Measurements from ENCODE around the gene SMOC2. TPM values are rescaled to one million over a fixed set of nuclear protein-coding genes. Genes with fewer than 3 reads are reported as not detected.

SMOC2 gene
- total RNA-seq, 3 donors from 2014 or later, result 14.4 to 67.2 (median 63.6) TPM

GRCh38 chr6:168524571-168525001 lies 83.6 kb downstream of the SMOC2 start:
- intact Hi-C loops (cut with DNase I; ENCODE audit: low total_unique reads), result no loop called here
- H3K4me3 ChIP-seq, result no peak overlapping the region
- H3K4me1 ChIP-seq, result peaks cover 7 to 15% of the 10 kb centered on the region in 2 donors
- no peak for TF ChIP-seq POLR2AphosphoS5 (IDR thresholded peaks at IDR 0.05)
- no peak for TF ChIP-seq POLR2A (IDR thresholded peaks at IDR 0.05)
- TF ChIP-seq CTCF (IDR thresholded peaks at IDR 0.05), result no peak
- no peaks in the 10 kb centered on the region for H3K36me3 ChIP-seq
- no peaks in the 10 kb centered on the region for H3K9me3 ChIP-seq
- no peak for DNase-seq (ENCODE audit: low spot score in 2 of 2)
- H3K27ac ChIP-seq, result peak overlapping the region in 1 of 2 donors; percentile 5
- H3K27me3 ChIP-seq, result no peaks in the 10 kb centered on the region

- intact Hi-C loops (cut with DNase I; ENCODE audit: low total_unique reads), result no loop called here
- TF ChIP-seq CTCF (IDR thresholded peaks at IDR 0.05) (no peak), POLR2A (IDR thresholded peaks at IDR 0.05) (no peak), POLR2AphosphoS5 (IDR thresholded peaks at IDR 0.05) (no peak)
- no peak overlapping the region for H3K4me3 ChIP-seq
- DNase-seq (ENCODE audit: low spot score in 2 of 2), result no peak
- peaks cover 7 to 15% of the 10 kb centered on the region in 2 donors for H3K4me1 ChIP-seq
- no peaks in the 10 kb centered on the region for H3K36me3 ChIP-seq
- H3K9me3 ChIP-seq, result no peaks in the 10 kb centered on the region
- no peaks in the 10 kb centered on the region for H3K27me3 ChIP-seq
- H3K27ac ChIP-seq, result peak overlapping the region; percentile 5 to 73
Observed at GRCh38 chr6:168525114-168525513, 84.1 kb downstream of the SMOC2 start.

- Histone ChIP-seq H3K9me3 (no peaks in the 10 kb centered on the region), H3K27ac (peak overlapping the region; percentile 73), H3K27me3 (no peaks in the 10 kb centered on the region), H3K4me1 (peaks cover 7 to 15% of the 10 kb centered on the region in 2 donors), H3K36me3 (no peaks in the 10 kb centered on the region), H3K4me3 (no peak overlapping the region)
- TF ChIP-seq POLR2AphosphoS5 (IDR thresholded peaks at IDR 0.05), result no peak
- no peak for TF ChIP-seq CTCF (IDR thresholded peaks at IDR 0.05)
- TF ChIP-seq POLR2A (IDR thresholded peaks at IDR 0.05), result no peak
- no peak for DNase-seq (ENCODE audit: low spot score in 2 of 2)
- intact Hi-C loops (cut with DNase I; ENCODE audit: low total_unique reads), result no loop called here
Observed at GRCh38 chr6:168525926-168526630, 85.1 kb downstream of the SMOC2 start.

GRCh38 chr6:168526841-168527281 lies 85.9 kb downstream of the SMOC2 start:
- no peaks in the 10 kb centered on the region for H3K27me3 ChIP-seq
- no peak overlapping the region for H3K4me3 ChIP-seq
- H3K36me3 ChIP-seq, result no peaks in the 10 kb centered on the region
- H3K4me1 ChIP-seq, result peaks cover 7 to 15% of the 10 kb centered on the region in 2 donors
- intact Hi-C loops (cut with DNase I; ENCODE audit: low total_unique reads), result no loop called here
- DNase-seq (ENCODE audit: low spot score in 2 of 2), result peak; percentile 76 to 78
- H3K27ac ChIP-seq, result peak overlapping the region; percentile 73
- H3K9me3 ChIP-seq, result no peaks in the 10 kb centered on the region
- peak in 1 of 3 donors; percentile 51 for TF ChIP-seq POLR2AphosphoS5 (IDR thresholded peaks at IDR 0.05)
- TF ChIP-seq POLR2A (IDR thresholded peaks at IDR 0.05), result no peak

- peak overlapping the region; percentile 73 for H3K27ac ChIP-seq
- intact Hi-C loops (cut with DNase I; ENCODE audit: low total_unique reads), result no loop called here
- H3K27me3 ChIP-seq, result no peaks in the 10 kb centered on the region
- peaks cover 7 to 15% of the 10 kb centered on the region in 2 donors for H3K4me1 ChIP-seq
- no peak for DNase-seq (ENCODE audit: low spot score in 2 of 2)
- TF ChIP-seq CTCF (IDR thresholded peaks at IDR 0.05) (no peak), POLR2A (IDR thresholded peaks at IDR 0.05) (no peak)
- no peaks in the 10 kb centered on the region for H3K9me3 ChIP-seq
- H3K36me3 ChIP-seq, result no peaks in the 10 kb centered on the region
- H3K4me3 ChIP-seq, result no peak overlapping the region
Observed at GRCh38 chr6:168527451-168528210, 86.6 kb downstream of the SMOC2 start.

Measured in breast epithelium (tissue), 4 donors.